Muscle layer of duodenum (tissue), 2 donors: Measurements from ENCODE around the gene GLIS1.

Source experiments
- H3K27ac ChIP-seq: one replicate; pipeline ENCODE4 v1.7.0; 2013; ENCODE audit warnings: mild to moderate bottlenecking, low read length
- H3K27me3 ChIP-seq: one replicate; pipeline ENCODE4 v1.7.0; 2013; ENCODE audit warnings: low read depth, mild to moderate bottlenecking, control low read depth, low read length
- H3K36me3 ChIP-seq, 2 donors: one replicate each; pipeline ENCODE4 v1.7.0; 2013; ENCODE audit warnings: low read length in 2 of 2, control low read depth in 1 of 2, mild to moderate bottlenecking in 1 of 2; ENCODE audit not compliant: insufficient read depth in 2 of 2, control insufficient read depth in 1 of 2
- H3K4me1 ChIP-seq, 2 donors: one replicate each; pipeline ENCODE4 v1.7.0; 2013; ENCODE audit warnings: low read length in 2 of 2, mild to moderate bottlenecking in 2 of 2, control low read depth in 1 of 2, moderate library complexity in 1 of 2; ENCODE audit not compliant: insufficient read depth in 2 of 2, control insufficient read depth in 1 of 2
- H3K4me3 ChIP-seq, 2 donors: one replicate each; pipeline ENCODE4 v1.7.0; 2013; ENCODE audit warnings: low read length in 2 of 2, low read depth in 1 of 2, mild to moderate bottlenecking in 1 of 2
- H3K9me3 ChIP-seq, 2 donors: one replicate each; pipeline ENCODE4 v1.7.0; 2013; ENCODE audit warnings: low read length in 2 of 2, control low read depth in 1 of 2, mild to moderate bottlenecking in 1 of 2; ENCODE audit not compliant: control insufficient read depth in 1 of 2
- donor health status: healthy.

Gene GLIS1

GRCh38 chr1:53578358-53578757, 160.6 kb downstream of the GLIS1 start:
- no peaks in the 10 kb centered on the region for H3K4me1 ChIP-seq
- no peaks in the 10 kb centered on the region for H3K27me3 ChIP-seq
- no peaks in the 10 kb centered on the region for H3K9me3 ChIP-seq
- H3K27ac ChIP-seq: no peak overlapping the region
- H3K4me3 ChIP-seq: no peak overlapping the region
- H3K36me3 ChIP-seq: no peaks in the 10 kb centered on the region

GRCh38 chr1:53577761-53578100, 161.2 kb downstream of the GLIS1 start:
- Histone ChIP-seq H3K4me3 (no peak overlapping the region), H3K4me1 (peaks cover 0 to 4% of the 10 kb centered on the region in 2 donors), H3K27me3 (no peaks in the 10 kb centered on the region), H3K9me3 (no peaks in the 10 kb centered on the region), H3K27ac (no peak overlapping the region), H3K36me3 (no peaks in the 10 kb centered on the region)

- H3K27me3 ChIP-seq: no peaks in the 10 kb centered on the region
These were observed 161.9 kb downstream of the GLIS1 start for GRCh38 chr1:53576866-53577760.

GRCh38 chr1:53576381-53576801, 162.6 kb downstream of the GLIS1 start:
- H3K27ac ChIP-seq: no peak overlapping the region
- no peaks in the 10 kb centered on the region for H3K9me3 ChIP-seq
- no peak overlapping the region for H3K4me3 ChIP-seq
- H3K27me3 ChIP-seq: no peaks in the 10 kb centered on the region
- peaks cover 0 to 13% of the 10 kb centered on the region in 2 donors for H3K4me1 ChIP-seq
- H3K36me3 ChIP-seq: no peaks in the 10 kb centered on the region

More at GRCh38 chr1:53576866-53577760, 161.9 kb downstream of the GLIS1 start:
- Histone ChIP-seq H3K27ac (no peak overlapping the region), H3K9me3 (no peaks in the 10 kb centered on the region), H3K4me3 (no peak overlapping the region), H3K36me3 (no peaks in the 10 kb centered on the region), H3K4me1 (peaks cover 0 to 10% of the 10 kb centered on the region in 2 donors)

GRCh38 chr1:53575955-53576320, 163.0 kb downstream of the GLIS1 start:
- H3K4me3 ChIP-seq: no peak overlapping the region
- no peaks in the 10 kb centered on the region for H3K27me3 ChIP-seq
- H3K4me1 ChIP-seq: peaks cover 0 to 13% of the 10 kb centered on the region in 2 donors
- H3K27ac ChIP-seq: no peak overlapping the region
- H3K36me3 ChIP-seq: no peaks in the 10 kb centered on the region
- H3K9me3 ChIP-seq: no peaks in the 10 kb centered on the region

GRCh38 chr1:53575141-53575954, 163.6 kb downstream of the GLIS1 start:
- no peak overlapping the region for H3K4me3 ChIP-seq
- peaks cover 0 to 13% of the 10 kb centered on the region in 2 donors for H3K4me1 ChIP-seq
- no peak overlapping the region for H3K27ac ChIP-seq
- no peaks in the 10 kb centered on the region for H3K36me3 ChIP-seq
- no peaks in the 10 kb centered on the region for H3K9me3 ChIP-seq
- H3K27me3 ChIP-seq: no peaks in the 10 kb centered on the region

GRCh38 chr1:53574621-53575020, 164.3 kb downstream of the GLIS1 start:
- Histone ChIP-seq H3K27me3 (no peaks in the 10 kb centered on the region), H3K27ac (no peak overlapping the region), H3K4me3 (no peak overlapping the region)

GRCh38 chr1:53573931-53574330, 165.0 kb downstream of the GLIS1 start:
- H3K27me3 ChIP-seq: no peaks in the 10 kb centered on the region
- peaks cover 0 to 13% of the 10 kb centered on the region in 2 donors for H3K4me1 ChIP-seq
- no peak overlapping the region for H3K4me3 ChIP-seq
- no peaks in the 10 kb centered on the region for H3K36me3 ChIP-seq
- no peaks in the 10 kb centered on the region for H3K9me3 ChIP-seq
- no peak overlapping the region for H3K27ac ChIP-seq

More at GRCh38 chr1:53574621-53575020, 164.3 kb downstream of the GLIS1 start:
- H3K4me1 ChIP-seq: peaks cover 0 to 13% of the 10 kb centered on the region in 2 donors
- H3K9me3 ChIP-seq: no peaks in the 10 kb centered on the region
- H3K36me3 ChIP-seq: no peaks in the 10 kb centered on the region

- no peak overlapping the region for H3K27ac ChIP-seq
- H3K4me3 ChIP-seq: no peak overlapping the region
- H3K27me3 ChIP-seq: no peaks in the 10 kb centered on the region
- no peaks in the 10 kb centered on the region for H3K9me3 ChIP-seq
- peaks cover 0 to 13% of the 10 kb centered on the region in 2 donors for H3K4me1 ChIP-seq
- no peaks in the 10 kb centered on the region for H3K36me3 ChIP-seq
These were observed 165.4 kb downstream of the GLIS1 start for GRCh38 chr1:53573522-53573921.

GRCh38 chr1:53572815-53573173, 166.2 kb downstream of the GLIS1 start:
- Histone ChIP-seq H3K27ac (no peak overlapping the region), H3K4me3 (no peak overlapping the region), H3K36me3 (no peaks in the 10 kb centered on the region), H3K9me3 (no peaks in the 10 kb centered on the region), H3K4me1 (peaks cover 0 to 13% of the 10 kb centered on the region in 2 donors), H3K27me3 (no peaks in the 10 kb centered on the region)

GRCh38 chr1:53572065-53572814, 166.7 kb downstream of the GLIS1 start:
- Histone ChIP-seq H3K4me3 (no peak overlapping the region), H3K27ac (no peak overlapping the region), H3K4me1 (peaks cover 0 to 13% of the 10 kb centered on the region in 2 donors), H3K36me3 (no peaks in the 10 kb centered on the region), H3K9me3 (peaks cover 0 to 2% of the 10 kb centered on the region in 2 donors), H3K27me3 (no peaks in the 10 kb centered on the region)
